Measurements from ENCODE around the gene TBL1XR1. TPM values are rescaled to one million over a fixed set of nuclear protein-coding genes. Genes with fewer than 3 reads are reported as not detected.

Gene TBL1XR1
- total RNA-seq, 1 experiment from 2014 or later, result 77.6 TPM

DNA sequence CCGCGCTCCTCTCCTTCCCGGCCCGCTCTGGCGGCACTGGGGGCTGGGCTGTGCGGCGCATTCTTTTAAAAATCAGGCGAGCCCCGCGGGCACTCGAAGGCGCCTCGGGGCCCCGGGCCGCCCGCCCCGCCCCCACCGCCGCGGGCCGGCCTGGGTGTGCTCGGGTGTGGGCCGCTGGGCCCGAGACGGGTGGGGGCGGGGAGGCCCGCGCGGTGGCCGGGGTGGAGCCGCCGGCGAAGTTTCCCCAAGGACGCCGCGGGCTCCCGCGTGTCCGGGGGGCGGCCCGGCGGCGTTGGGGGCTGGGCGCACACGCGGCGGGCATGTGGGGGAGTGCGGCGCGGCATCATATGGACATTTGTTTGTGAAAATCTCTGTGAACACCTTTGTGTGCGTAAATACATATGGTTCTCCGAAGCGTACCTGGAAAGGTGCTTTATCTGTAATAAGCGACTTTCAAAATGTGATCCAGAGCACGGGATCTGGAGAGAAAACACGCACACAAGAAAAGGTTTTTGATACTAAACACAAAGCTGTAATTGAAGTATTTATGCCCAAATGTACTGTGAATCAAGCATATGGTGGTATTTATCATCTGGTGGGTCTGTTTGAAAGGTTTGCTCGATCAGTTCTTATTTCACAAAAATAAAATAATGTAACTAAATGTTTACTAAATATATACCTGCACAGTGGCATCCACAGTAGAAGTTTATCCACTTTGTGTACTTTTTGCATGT is 612 bp upstream of the TBL1XR1 start:
- no peaks in the 10 kb centered on the region for H3K9me3 ChIP-seq (ENCODE audit: low read length)
- H3K36me3 ChIP-seq (ENCODE audit: low read depth, low read length), result peaks cover 7% of the 10 kb centered on the region
- no peaks in the 10 kb centered on the region for H3K9me2 ChIP-seq (replicated peaks; ENCODE audit: low read length)
- H3K27ac ChIP-seq (ENCODE audit: low read length), result peak overlapping the region; percentile 73
- intact Hi-C loops (cut with micrococcal nuclease), result loop anchor here (1.0 to 5.0 kb wide), 8 partner anchors 109 to 734 kb away; no protein-coding TSS in a partner anchor
- H2AFZ ChIP-seq (ENCODE audit: low read length), result peak overlapping the region; percentile 95
- no peaks in the 10 kb centered on the region for H3F3A ChIP-seq (ENCODE audit: low read length, unreplicated experiment)
- no peak for TF ChIP-seq EZH2 (IDR thresholded peaks at IDR 0.05; ENCODE audit: low read length, unreplicated experiment)
- TF ChIP-seq CTCF (conservative IDR thresholded peaks at IDR 0.05; ENCODE audit: low read depth, low read length), result no peak
- no peak for TF ChIP-seq EZH2phosphoT487 (IDR thresholded peaks at IDR 0.05; ENCODE audit: borderline replicate concordance, low read length)
- BruUV-seq (replicated peaks), result TSS peak; percentile 88
- ATAC-seq, result peak; percentile 58
- POLR2A ChIA-PET (ENCODE audit: unreplicated experiment), result interaction anchor here (0.6 kb wide), 3 partner anchors 147 to 162 kb away, joined by 6 to 8 read pairs (median 7); no protein-coding TSS in a partner anchor
- H3K27me3 ChIP-seq (ENCODE audit: low read length), result no peaks in the 10 kb centered on the region
- peak; percentile 68 for DNase-seq
- H3K4me2 ChIP-seq (ENCODE audit: low read length), result peak overlapping the region; percentile 88
- H3K4me1 ChIP-seq (ENCODE audit: insufficient read depth, low read length), result peaks cover 31% of the 10 kb centered on the region
- CTCF ChIA-PET, result interaction anchor here (0.7 to 0.9 kb wide), 2 partner anchors 147 to 162 kb away, joined by 5 to 10 read pairs; no protein-coding TSS in a partner anchor
- H3K79me2 ChIP-seq (ENCODE audit: low read length), result peaks cover 39% of the 10 kb centered on the region
- peak overlapping the region; percentile 69 for H3K4me3 ChIP-seq (ENCODE audit: low read length)
- H4K20me1 ChIP-seq (ENCODE audit: low read length), result peaks cover 15% of the 10 kb centered on the region
- H3K9ac ChIP-seq (ENCODE audit: low read length), result peak overlapping the region; percentile 80

DNA sequence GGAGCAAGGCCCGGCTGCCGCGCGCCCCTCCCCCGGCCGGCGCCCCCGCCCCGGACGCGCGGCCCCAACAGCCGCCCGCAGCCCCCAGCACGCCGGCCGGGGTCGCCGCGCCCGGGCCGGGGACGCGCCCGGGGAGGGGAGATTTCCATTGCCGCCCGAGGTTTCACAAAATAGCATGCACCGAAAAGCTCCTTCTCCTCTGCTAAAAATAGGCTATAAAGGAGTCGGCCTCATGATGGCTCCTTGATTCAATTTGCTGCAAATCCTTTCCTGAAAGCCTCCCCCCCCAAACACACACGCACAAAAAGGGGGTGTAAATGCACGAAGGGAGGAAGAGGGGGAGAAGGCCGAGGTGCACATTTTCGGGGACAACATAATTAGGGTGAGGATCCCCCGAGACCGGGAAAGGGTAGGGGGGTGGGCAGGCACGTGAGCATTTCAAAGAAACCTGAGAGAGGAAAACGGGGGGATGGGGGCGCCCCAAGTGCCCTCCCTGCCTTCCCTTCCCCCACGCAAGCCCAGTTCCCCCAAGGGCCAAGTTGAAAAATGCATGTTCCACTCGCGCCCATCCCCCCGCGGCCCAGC is 734 bp downstream of the TBL1XR1 start:
- no TSS peak for BruUV-seq (replicated peaks)

More for the DNA sequence above, 734 bp downstream of the TBL1XR1 start:
- H3K4me3 ChIP-seq (ENCODE audit: low read length), result peak overlapping the region; percentile 92
- peak overlapping the region; percentile 87 for H3K27ac ChIP-seq (ENCODE audit: low read length)
- ATAC-seq (peak; percentile 4; the same call in 1 of the 2 replicates), DNase-seq (peak; percentile 20)
- H3K9ac ChIP-seq (ENCODE audit: low read length), result peak overlapping the region; percentile 90
- no peaks in the 10 kb centered on the region for H3K9me3 ChIP-seq (ENCODE audit: low read length)
- H3K36me3 ChIP-seq (ENCODE audit: low read depth, low read length), result peaks cover 7% of the 10 kb centered on the region
- H3K9me2 ChIP-seq (replicated peaks; ENCODE audit: low read length), result no peaks in the 10 kb centered on the region
- no peak for TF ChIP-seq EZH2 (IDR thresholded peaks at IDR 0.05; ENCODE audit: low read length, unreplicated experiment)
- no peak for TF ChIP-seq EZH2phosphoT487 (IDR thresholded peaks at IDR 0.05; ENCODE audit: borderline replicate concordance, low read length)
- no peak for TF ChIP-seq CTCF (conservative IDR thresholded peaks at IDR 0.05; ENCODE audit: low read depth, low read length)
- H3K27me3 ChIP-seq (ENCODE audit: low read length), result no peaks in the 10 kb centered on the region
- peaks cover 53% of the 10 kb centered on the region for H3K79me2 ChIP-seq (ENCODE audit: low read length)
- H3F3A ChIP-seq (ENCODE audit: low read length, unreplicated experiment), result no peaks in the 10 kb centered on the region
- ChIA-PET POLR2A (ENCODE audit: unreplicated experiment) (no interaction called here), CTCF (no interaction called here)
- peaks cover 26% of the 10 kb centered on the region for H3K4me1 ChIP-seq (ENCODE audit: insufficient read depth, low read length)
- peaks cover 18% of the 10 kb centered on the region for H4K20me1 ChIP-seq (ENCODE audit: low read length)
- peak overlapping the region; percentile 92 for H3K4me2 ChIP-seq (ENCODE audit: low read length)
- peak overlapping the region; percentile 79 for H2AFZ ChIP-seq (ENCODE audit: low read length)
- intact Hi-C loops (cut with micrococcal nuclease), result loop anchor here (1.0 to 5.0 kb wide), 7 partner anchors 111 to 736 kb away; no protein-coding TSS in a partner anchor

All from PC-3 (cell line).